Testis (tissue), 2 donors: Measurements from ENCODE around the gene TEDDM1.

Experiments used
- POLR2A ChIP-seq: fragments of 450-650 bp; IDR thresholded peaks from one replicate; pipeline ENCODE4 v1.6.1; 2017; ENCODE audit warnings: antibody characterized with exemption, mild to moderate bottlenecking, moderate library complexity
- TF ChIP-seq, protein P1 (sequence below), 3 experiments: fragments of 450-650 bp in 2 of 3; fragments of 200-600 bp in 1 of 3; sonication (generic) in 1 of 3; IDR thresholded peaks; one replicate each; pipeline ENCODE4 v1.5.1; 2016 to 2019; ENCODE audit warnings: antibody characterized with exemption in 3 of 3, mild to moderate bottlenecking in 2 of 3, moderate library complexity in 1 of 3

DNA sequence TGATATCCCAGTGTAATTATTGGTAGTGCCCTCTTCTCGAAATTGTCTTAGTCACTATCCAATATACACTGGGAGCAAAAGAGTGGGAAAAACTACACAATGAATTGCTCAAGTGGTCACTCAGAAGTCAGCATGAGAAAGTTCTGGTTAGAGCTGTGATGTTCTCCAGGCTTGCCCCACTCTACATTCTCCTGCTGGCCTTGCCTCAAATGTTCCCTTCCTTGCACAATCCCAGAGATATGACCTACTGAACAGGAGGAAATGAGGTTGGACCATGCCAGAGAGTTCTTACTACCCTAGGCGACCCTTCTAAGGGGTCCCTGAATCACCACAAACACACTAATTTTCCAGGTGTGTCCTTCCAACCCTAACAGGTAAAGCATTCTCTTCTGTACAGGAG, 49.6 kb downstream of the TEDDM1 start:
- TF ChIP-seq, protein P1, sequence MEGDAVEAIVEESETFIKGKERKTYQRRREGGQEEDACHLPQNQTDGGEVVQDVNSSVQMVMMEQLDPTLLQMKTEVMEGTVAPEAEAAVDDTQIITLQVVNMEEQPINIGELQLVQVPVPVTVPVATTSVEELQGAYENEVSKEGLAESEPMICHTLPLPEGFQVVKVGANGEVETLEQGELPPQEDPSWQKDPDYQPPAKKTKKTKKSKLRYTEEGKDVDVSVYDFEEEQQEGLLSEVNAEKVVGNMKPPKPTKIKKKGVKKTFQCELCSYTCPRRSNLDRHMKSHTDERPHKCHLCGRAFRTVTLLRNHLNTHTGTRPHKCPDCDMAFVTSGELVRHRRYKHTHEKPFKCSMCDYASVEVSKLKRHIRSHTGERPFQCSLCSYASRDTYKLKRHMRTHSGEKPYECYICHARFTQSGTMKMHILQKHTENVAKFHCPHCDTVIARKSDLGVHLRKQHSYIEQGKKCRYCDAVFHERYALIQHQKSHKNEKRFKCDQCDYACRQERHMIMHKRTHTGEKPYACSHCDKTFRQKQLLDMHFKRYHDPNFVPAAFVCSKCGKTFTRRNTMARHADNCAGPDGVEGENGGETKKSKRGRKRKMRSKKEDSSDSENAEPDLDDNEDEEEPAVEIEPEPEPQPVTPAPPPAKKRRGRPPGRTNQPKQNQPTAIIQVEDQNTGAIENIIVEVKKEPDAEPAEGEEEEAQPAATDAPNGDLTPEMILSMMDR (IDR thresholded peaks at IDR 0.05) = no peak
- no peak for TF ChIP-seq POLR2A
